ENCODE results near the gene PSAT1. TPM values are rescaled to one million over a fixed set of nuclear protein-coding genes. Genes with fewer than 3 reads are reported as not detected.

PSAT1 gene
- total RNA-seq, 1 experiment from 2014 or later, result 215 TPM

GRCh38 chr9:78295731-78296130, 1.2 kb upstream of the PSAT1 start:
- peak overlapping the region; percentile 66 for H3K27ac ChIP-seq (ENCODE audit: insufficient read length, low read depth, low read length)
- WGBS (ENCODE audit: extremely low coverage, insufficient read length, low lambda C conversion rate), result no CpG with 5 or more reads among the region's 6 CpGs

More at GRCh38 chr9:78295731-78296130, 1.2 kb upstream of the PSAT1 start:
- Histone ChIP-seq H3K23me2 (ENCODE audit: insufficient read length, low read depth, low read length, poor library complexity, severe bottlenecking) (peaks cover 13% of the 10 kb centered on the region), H3K9ac (ENCODE audit: extremely low read depth, insufficient read length, low read length) (peak overlapping the region; percentile 81), H3K56ac (ENCODE audit: insufficient read length, low read depth, low read length) (no peak overlapping the region), H2BK120ac (ENCODE audit: low read depth, low read length, poor library complexity, severe bottlenecking) (no peak overlapping the region), H2AK5ac (ENCODE audit: insufficient read length, low read length) (no peak overlapping the region), H3K4ac (ENCODE audit: low read depth, low read length) (peak overlapping the region; percentile 90; the same call in 1 of the 2 replicates), H3K23ac (ENCODE audit: insufficient read length, low read depth, low read length) (no peak overlapping the region), H2BK12ac (ENCODE audit: insufficient read length, low read depth, low read length) (no peak overlapping the region), H4K5ac (ENCODE audit: insufficient read length, low read depth, low read length) (no peak overlapping the region), H2BK5ac (ENCODE audit: insufficient read length, low read length) (no peak overlapping the region), H3K79me1 (ENCODE audit: insufficient read depth, low read depth, low read length, poor library complexity, severe bottlenecking) (peaks cover 4% of the 10 kb centered on the region), H2BK15ac (ENCODE audit: low read depth, low read length) (no peak overlapping the region), H4K8ac (replicated peaks; ENCODE audit: insufficient read length, low read depth, low read length) (no peak overlapping the region), H4K91ac (ENCODE audit: insufficient read length, low read depth, low read length) (no peak overlapping the region), H2BK20ac (ENCODE audit: low read depth, low read length, poor library complexity, severe bottlenecking) (no peak overlapping the region), H2AFZ (ENCODE audit: low read length) (peak overlapping the region; percentile 41), H3K4me1 (ENCODE audit: insufficient read depth, low read length) (no peaks in the 10 kb centered on the region), H3K4me2 (ENCODE audit: insufficient read depth, insufficient read length, low read length) (peak overlapping the region; percentile 84), H3K27me3 (ENCODE audit: insufficient read depth, low read length) (no peaks in the 10 kb centered on the region), H3K14ac (ENCODE audit: insufficient read depth, low read length) (peak overlapping the region; percentile 85; the same call in 1 of the 2 replicates), H3K79me2 (ENCODE audit: insufficient read depth, low read length) (peaks cover 20% of the 10 kb centered on the region; the same call in 1 of the 2 replicates), H3K9me3 (ENCODE audit: control insufficient read depth, low read depth, low read length) (no peaks in the 10 kb centered on the region), H4K20me1 (ENCODE audit: control insufficient read depth, insufficient read depth, insufficient read length) (no peaks in the 10 kb centered on the region), H3K18ac (ENCODE audit: insufficient read length, low read depth, low read length) (peak overlapping the region; percentile 94), H3T11ph (ENCODE audit: low read length) (no peak overlapping the region)
- Mint-ChIP-seq H3K27me3 (ENCODE audit: low read depth) (no peaks in the 10 kb centered on the region; the same call in 1 of the 2 replicates), H3K9me3 (peaks cover 0 to 3% of the 10 kb centered on the region in 2 experiments; a peak in 2 of 5 replicates), H3K4me3 (peak overlapping the region; percentile 96 to 99), H3K27ac (peak overlapping the region; percentile 98 to 99 (median 99); a peak in 6 of 7 replicates), H3K4me1 (peaks cover 27% of the 10 kb centered on the region in 2 experiments), H3K36me3 (ENCODE audit: insufficient read depth in 1 of 3, low read depth in 3 of 3) (peaks cover 19 to 28% (median 27%) of the 10 kb centered on the region in 3 experiments)
- no peak for DNase-seq
- TF ChIP-seq CTCF (conservative IDR thresholded peaks at IDR 0.05), result no peak
